ENCODE measurements around the gene GNAI3. TPM values are rescaled to one million over a fixed set of nuclear protein-coding genes. Genes with fewer than 3 reads are reported as not detected.

The GNAI3 gene
- total RNA-seq, 4 donors from 2014 or later: 2.3 to 20.0 (median 5.8) TPM

DNA sequence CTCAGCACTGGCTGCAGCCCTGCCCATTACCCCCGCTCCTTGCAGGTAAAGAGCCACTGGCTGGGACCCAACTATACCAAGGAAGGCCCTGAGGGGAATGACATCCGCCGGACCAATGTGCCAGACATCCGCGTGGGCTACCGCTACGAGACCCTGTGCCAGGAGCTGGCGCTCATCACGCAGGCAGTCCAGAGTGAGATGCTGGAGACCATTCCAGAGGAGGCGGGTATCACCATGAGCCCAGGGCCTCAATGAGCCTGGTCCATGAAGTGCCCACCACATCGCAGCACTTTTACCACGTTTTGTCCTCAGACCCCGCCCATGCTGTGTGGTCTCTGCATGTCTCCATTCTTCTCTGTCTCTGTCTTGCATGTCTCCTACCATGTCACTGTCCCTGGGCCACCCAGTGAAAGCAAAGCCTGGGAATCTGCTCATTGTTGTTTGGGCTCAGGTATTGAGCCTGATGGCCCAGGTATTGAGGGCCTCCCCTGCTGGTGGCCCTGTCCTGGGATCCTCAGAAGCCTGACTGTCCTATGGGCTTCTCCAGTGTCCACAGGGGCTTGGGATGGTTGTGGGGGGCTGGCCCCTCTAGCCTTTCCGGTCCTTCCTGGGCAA, 82.6 kb downstream of the GNAI3 start:
- peak in 1 of 2 donors; percentile 20 for DNase-seq
- H3K27ac ChIP-seq: no peak overlapping the region
- peaks cover under 1 to 3% of the 10 kb centered on the region in 2 donors for H3K4me1 ChIP-seq
- no peaks in the 10 kb centered on the region for H3K27me3 ChIP-seq
- H3K36me3 ChIP-seq: no peaks in the 10 kb centered on the region
- no peak for TF ChIP-seq POLR2A (IDR thresholded peaks at IDR 0.05)
- TF ChIP-seq, protein P1, sequence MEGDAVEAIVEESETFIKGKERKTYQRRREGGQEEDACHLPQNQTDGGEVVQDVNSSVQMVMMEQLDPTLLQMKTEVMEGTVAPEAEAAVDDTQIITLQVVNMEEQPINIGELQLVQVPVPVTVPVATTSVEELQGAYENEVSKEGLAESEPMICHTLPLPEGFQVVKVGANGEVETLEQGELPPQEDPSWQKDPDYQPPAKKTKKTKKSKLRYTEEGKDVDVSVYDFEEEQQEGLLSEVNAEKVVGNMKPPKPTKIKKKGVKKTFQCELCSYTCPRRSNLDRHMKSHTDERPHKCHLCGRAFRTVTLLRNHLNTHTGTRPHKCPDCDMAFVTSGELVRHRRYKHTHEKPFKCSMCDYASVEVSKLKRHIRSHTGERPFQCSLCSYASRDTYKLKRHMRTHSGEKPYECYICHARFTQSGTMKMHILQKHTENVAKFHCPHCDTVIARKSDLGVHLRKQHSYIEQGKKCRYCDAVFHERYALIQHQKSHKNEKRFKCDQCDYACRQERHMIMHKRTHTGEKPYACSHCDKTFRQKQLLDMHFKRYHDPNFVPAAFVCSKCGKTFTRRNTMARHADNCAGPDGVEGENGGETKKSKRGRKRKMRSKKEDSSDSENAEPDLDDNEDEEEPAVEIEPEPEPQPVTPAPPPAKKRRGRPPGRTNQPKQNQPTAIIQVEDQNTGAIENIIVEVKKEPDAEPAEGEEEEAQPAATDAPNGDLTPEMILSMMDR (IDR thresholded peaks at IDR 0.05): no peak
- intact Hi-C loops (cut with DNase I; ENCODE audit: low total_unique reads): loop anchor here (10.0 kb wide), 1 partner anchor 86 kb away; the partner anchor contains the start of gene GNAI3
- H3K4me3 ChIP-seq: no peak overlapping the region
- no peaks in the 10 kb centered on the region for H3K9me3 ChIP-seq

DNA sequence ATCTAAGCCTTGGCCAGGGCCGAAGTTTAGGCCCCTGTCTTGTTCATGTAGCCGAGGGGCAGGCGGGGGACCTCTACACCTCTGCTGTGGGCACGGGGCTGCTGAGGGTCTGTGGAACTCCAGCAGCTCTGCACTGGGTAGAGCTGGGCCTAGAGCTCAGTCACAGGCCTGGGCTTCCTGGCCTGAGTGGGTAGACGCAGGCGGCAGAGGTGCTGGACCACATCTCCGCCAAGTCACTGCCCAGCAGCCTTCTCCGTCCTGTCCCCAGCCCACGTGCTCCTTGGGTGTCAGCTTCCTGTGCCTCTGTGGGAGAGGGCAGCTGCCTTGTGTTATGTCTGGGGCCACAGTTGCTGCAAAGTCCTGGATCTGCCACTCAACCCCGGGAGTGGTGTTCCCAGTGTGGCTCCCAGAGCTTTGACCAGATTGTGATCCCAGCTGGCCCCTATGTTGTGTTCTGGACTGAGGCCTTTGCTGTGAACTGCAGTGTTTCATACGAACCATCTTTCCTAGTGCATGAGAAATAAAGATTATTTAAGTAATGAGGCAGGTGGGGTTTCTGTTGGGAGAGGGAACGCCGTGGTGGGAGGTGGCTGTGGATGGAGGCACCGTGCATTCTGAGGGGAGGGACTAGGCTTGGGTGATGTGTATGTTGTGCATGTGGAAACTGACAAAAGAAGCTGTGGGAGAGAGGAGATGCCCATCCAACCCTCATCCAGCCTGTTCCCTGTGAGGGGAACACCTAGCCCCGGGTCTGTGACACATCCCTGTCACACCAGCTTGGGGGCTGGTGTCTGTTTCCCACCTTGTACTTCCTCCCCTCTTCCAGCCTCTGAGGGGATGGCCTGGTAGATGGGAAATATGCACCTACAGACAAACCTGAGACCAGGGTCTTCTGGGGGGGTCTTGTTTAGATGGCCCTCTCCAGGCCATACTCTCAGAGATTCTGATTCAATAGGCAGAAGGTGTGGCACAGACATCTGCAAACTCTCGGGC, 83.4 kb downstream of the GNAI3 start:
- DNase-seq: no peak
- TF ChIP-seq, protein P1 (IDR thresholded peaks at IDR 0.05): no peak
- no peak for TF ChIP-seq POLR2A (IDR thresholded peaks at IDR 0.05)
- Histone ChIP-seq H3K36me3 (no peaks in the 10 kb centered on the region), H3K9me3 (no peaks in the 10 kb centered on the region), H3K4me1 (peaks cover 4 to 6% of the 10 kb centered on the region in 2 donors), H3K4me3 (no peak overlapping the region), H3K27me3 (no peaks in the 10 kb centered on the region), H3K27ac (peak overlapping the region in 1 of 2 donors; percentile 59)
- intact Hi-C loops (cut with DNase I; ENCODE audit: low total_unique reads): loop anchor here (10.0 kb wide), 1 partner anchor 87 kb away; the partner anchor contains the start of gene GNAI3

DNA sequence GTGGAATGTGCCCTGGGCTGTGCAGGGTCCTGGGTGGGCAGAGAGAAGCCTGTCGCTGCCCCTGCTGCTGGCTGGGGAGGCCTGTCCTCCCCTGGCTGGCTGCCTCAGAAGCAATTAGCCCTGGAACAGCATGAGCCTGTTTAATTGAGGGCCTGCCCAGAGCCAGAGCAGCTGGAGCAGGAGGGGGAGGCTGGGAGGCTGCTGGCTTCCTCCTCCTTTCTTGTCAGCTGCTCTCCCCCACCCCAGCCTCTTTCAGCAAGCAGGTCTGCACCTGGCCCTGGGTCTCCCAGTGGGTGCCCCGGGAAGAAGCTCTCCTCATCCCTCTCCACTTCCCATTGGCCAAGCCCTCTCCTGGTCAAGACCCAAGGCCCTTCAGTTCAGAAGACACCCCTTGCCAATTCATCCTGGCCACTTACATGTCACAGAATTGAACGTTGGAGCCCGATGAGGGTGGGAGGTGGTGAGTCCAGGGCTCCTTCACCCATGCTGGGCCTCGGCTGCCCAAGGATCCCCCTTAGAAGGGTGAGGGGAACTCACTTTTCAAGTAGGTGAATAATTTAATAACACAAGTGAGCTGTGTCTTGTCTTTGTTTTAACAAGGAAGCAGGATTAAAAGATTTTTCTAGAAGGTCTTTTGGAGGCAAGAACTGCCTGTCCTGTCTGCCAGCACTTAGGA, 84.4 kb downstream of the GNAI3 start:
- Histone ChIP-seq H3K9me3 (no peaks in the 10 kb centered on the region), H3K27me3 (no peaks in the 10 kb centered on the region), H3K36me3 (no peaks in the 10 kb centered on the region), H3K27ac (peak overlapping the region; percentile 50 to 59), H3K4me3 (no peak overlapping the region), H3K4me1 (peaks cover 4 to 6% of the 10 kb centered on the region in 2 donors)
- DNase-seq: peak; percentile 58 to 78
- no peak for TF ChIP-seq POLR2A (IDR thresholded peaks at IDR 0.05)
- TF ChIP-seq, protein P1 (IDR thresholded peaks at IDR 0.05): no peak
- intact Hi-C loops (cut with DNase I; ENCODE audit: low total_unique reads): loop anchor here (10.0 kb wide), 1 partner anchor 88 kb away; the partner anchor contains the start of gene GNAI3

DNA sequence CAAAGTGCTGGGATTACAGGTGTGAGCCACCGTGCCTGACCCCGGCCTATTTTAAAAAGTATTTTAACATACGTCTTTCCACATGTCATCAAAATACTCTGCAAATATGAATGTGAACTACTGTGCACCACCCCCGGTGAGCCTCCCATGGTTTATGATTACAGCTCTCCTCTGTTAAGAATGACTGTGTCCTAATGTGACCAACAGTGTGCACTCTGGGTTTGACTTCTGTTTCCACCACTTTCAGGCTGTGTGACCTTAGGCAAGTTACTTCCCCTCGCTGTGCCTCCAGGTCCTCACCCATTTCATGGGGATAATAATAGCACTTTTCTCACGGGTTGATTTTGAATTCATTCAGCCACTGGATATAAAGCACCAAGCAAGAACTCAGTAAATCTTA, 85.9 kb downstream of the GNAI3 start:
- Histone ChIP-seq H3K4me1 (peaks cover 4 to 6% of the 10 kb centered on the region in 2 donors), H3K27me3 (no peaks in the 10 kb centered on the region), H3K4me3 (no peak overlapping the region), H3K27ac (no peak overlapping the region), H3K36me3 (no peaks in the 10 kb centered on the region), H3K9me3 (no peaks in the 10 kb centered on the region)
- no peak for TF ChIP-seq POLR2A (IDR thresholded peaks at IDR 0.05)
- TF ChIP-seq, protein P1 (IDR thresholded peaks at IDR 0.05): no peak
- intact Hi-C loops (cut with DNase I; ENCODE audit: low total_unique reads): loop anchor here (10.0 kb wide), 1 partner anchor 89 kb away; the partner anchor contains the start of gene GNAI3
- DNase-seq: no peak
